Left renal pelvis (tissue), 4 donors: ENCODE results near the gene LVRN. TPM values are rescaled to one million over a fixed set of nuclear protein-coding genes. Genes with fewer than 3 reads are reported as not detected.

ENCODE experiments used
- DNase-seq, 4 donors: peaks; one replicate each; pipeline ENCODE4 v3.0.0-alpha.2; 2013; ENCODE audit warnings: low read depth in 4 of 4, low spot score in 3 of 4
- polyA plus RNA-seq, 4 donors: library from polyadenylated mRNA; unstranded; fragments of 120-200 nt; gene quantifications; one replicate each; pipeline ENCODE4 v1.2.1, GENCODE V29; 2013; ENCODE audit not compliant: insufficient read length in 4 of 4

The LVRN gene
- polyA plus RNA-seq, 4 donors, result 0.79 to 13.6 (median 1.1) TPM

- no peak for DNase-seq
These were observed 114.2 kb downstream of the LVRN start for GRCh38 chr5:116076496-116076895.

Other genes with a start within 250 kb of the LVRN start
- 10 to 100 TPM; 16.2 to 51.3 (median 29.3) TPM for gene CDO1, start 145.8 kb upstream of the LVRN start, polyA plus RNA-seq
- gene ATG12, start 120.9 kb upstream of the LVRN start, polyA plus RNA-seq, result 10 to 100 TPM; 54.0 to 71.7 (median 58.6) TPM
- gene AP3S1, start 120.5 kb upstream of the LVRN start, polyA plus RNA-seq, result 100 to 1,000 TPM; 111 to 231 (median 142) TPM
- not detected for gene ARL14EPL, start 70.0 kb downstream of the LVRN start, polyA plus RNA-seq
- gene COMMD10, start 122.5 kb downstream of the LVRN start, polyA plus RNA-seq, result 10 to 100 TPM; 38.4 to 75.5 (median 58.7) TPM